OCI-LY1 (cell line): ENCODE results near the gene ALX1.

Source experiments
- H2AFZ ChIP-seq: fragments of 200-600 bp; sonication (generic), shearing (Covaris generic); 2 replicates; pipeline ENCODE4 v1.6.0; 2014; ENCODE audit warnings: antibody characterized with exemption, mild to moderate bottlenecking, low read length
- H3F3A ChIP-seq: fragments of 200-600 bp; sonication (generic), shearing (Covaris generic); 2 replicates; pipeline ENCODE4 v1.6.0; 2014; ENCODE audit warnings: mild to moderate bottlenecking, antibody characterized with exemption, low read length, moderate library complexity; ENCODE audit not compliant: insufficient read depth
- H3K27ac ChIP-seq: fragments of 200-600 bp; sonication (generic); 2 replicates; pipeline ENCODE4 v1.5.1; 2014; ENCODE audit warnings: low read length, mixed run types, mild to moderate bottlenecking, low read depth; ENCODE audit not compliant: poor library complexity, severe bottlenecking
- H3K27me3 ChIP-seq: fragments of 200-600 bp; sonication (generic); 2 replicates; pipeline ENCODE4 v1.6.0; 2014; ENCODE audit warnings: antibody characterized with exemption, mild to moderate bottlenecking, low read length, moderate library complexity; ENCODE audit not compliant: insufficient read depth
- H3K36me3 ChIP-seq: fragments of 200-600 bp; sonication (generic); 2 replicates; pipeline ENCODE4 v1.6.1; 2014; ENCODE audit warnings: mild to moderate bottlenecking, antibody characterized with exemption, low read length, moderate library complexity, mixed read lengths; ENCODE audit not compliant: insufficient read depth
- H3K4me1 ChIP-seq: fragments of 200-600 bp; sonication (generic); 2 replicates; pipeline ENCODE4 v1.5.1; 2014; ENCODE audit warnings: mild to moderate bottlenecking, low read length, moderate library complexity; ENCODE audit not compliant: insufficient read depth, severe bottlenecking
- H3K4me2 ChIP-seq: fragments of 200-600 bp; sonication (generic), shearing (Covaris generic); 2 replicates; pipeline ENCODE4 v1.6.1; 2014; ENCODE audit warnings: low read length
- H3K4me3 ChIP-seq: fragments of 200-600 bp; sonication (generic); 2 replicates; pipeline ENCODE4 v1.5.1; 2014; ENCODE audit warnings: low read length, low read depth, mild to moderate bottlenecking, mixed read lengths; ENCODE audit not compliant: poor library complexity, severe bottlenecking
- H3K79me2 ChIP-seq: fragments of 200-600 bp; shearing (Covaris generic); 2 replicates; pipeline ENCODE4 v1.6.1; 2016; ENCODE audit warnings: mixed run types, low read length, mixed read lengths; ENCODE audit not compliant: insufficient read depth
- H3K9ac ChIP-seq: fragments of 200-600 bp; sonication (generic), shearing (Covaris generic); 2 replicates; pipeline ENCODE4 v1.6.1; 2014; ENCODE audit warnings: mild to moderate bottlenecking, low read length, mixed read lengths
- H3K9me2 ChIP-seq: fragments of 200-600 bp; sonication (generic), shearing (Covaris generic); 2 replicates; pipeline ENCODE4 v1.6.1; 2014; ENCODE audit warnings: low read depth, mild to moderate bottlenecking, low read length, mixed read lengths
- H3K9me3 ChIP-seq: fragments of 200-600 bp; shearing (Covaris generic); 2 replicates; pipeline ENCODE4 v1.6.1; 2014; ENCODE audit warnings: low read length, mixed read lengths
- H4K20me1 ChIP-seq: fragments of 200-600 bp; sonication (generic), shearing (Covaris generic); 2 replicates; pipeline ENCODE4 v1.6.0; 2016; ENCODE audit warnings: mild to moderate bottlenecking, low read length; ENCODE audit not compliant: insufficient read depth
- EZH2 ChIP-seq: fragments of 200-600 bp; sonication (generic), shearing (Covaris generic); IDR thresholded peaks from 2 replicates; pipeline ENCODE4 v1.8.0; 2017; ENCODE audit warnings: borderline replicate concordance, mixed run types, mild to moderate bottlenecking, antibody characterized with exemption, low read length, moderate library complexity, mixed read lengths
- TF ChIP-seq, protein P1 (sequence below): fragments of 200-600 bp; sonication (generic), shearing (Covaris generic); IDR thresholded peaks from 2 replicates; pipeline ENCODE4 v1.5.1; 2017; ENCODE audit warnings: mild to moderate bottlenecking, antibody characterized with exemption, low read length, moderate library complexity, mixed read lengths

The ALX1 gene

DNA sequence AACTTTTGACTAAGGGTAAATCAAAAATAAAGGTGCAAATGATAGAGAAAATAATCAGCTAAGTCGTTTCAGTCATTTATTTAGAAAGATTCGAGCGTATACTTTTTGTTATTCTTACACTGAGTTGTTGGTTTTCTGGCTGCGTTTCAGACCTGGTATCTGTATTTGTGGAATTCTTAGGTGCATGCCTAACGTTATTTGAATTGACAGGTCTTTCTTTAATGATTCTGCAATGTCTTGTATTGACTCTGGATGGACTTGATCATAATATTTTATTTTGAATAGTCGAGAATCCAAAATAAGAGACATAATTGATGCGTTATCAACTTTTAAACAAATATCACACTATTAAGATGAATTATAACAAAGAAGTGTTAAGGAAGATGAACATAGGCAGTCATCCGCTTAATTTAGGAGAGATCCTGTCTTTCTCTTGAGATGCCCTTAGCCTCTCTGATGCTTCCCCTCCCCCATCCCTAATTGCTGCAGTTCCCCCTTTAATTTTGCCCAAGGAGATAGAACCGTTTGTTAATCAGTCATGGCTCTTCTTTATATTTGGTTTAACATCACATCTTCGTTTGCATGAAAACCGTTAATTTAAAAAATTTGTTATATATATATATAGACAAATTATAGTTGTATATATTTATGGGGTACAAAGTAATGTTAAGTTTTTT is 1.8 kb downstream of the ALX1 start:
- TF ChIP-seq, protein P1, sequence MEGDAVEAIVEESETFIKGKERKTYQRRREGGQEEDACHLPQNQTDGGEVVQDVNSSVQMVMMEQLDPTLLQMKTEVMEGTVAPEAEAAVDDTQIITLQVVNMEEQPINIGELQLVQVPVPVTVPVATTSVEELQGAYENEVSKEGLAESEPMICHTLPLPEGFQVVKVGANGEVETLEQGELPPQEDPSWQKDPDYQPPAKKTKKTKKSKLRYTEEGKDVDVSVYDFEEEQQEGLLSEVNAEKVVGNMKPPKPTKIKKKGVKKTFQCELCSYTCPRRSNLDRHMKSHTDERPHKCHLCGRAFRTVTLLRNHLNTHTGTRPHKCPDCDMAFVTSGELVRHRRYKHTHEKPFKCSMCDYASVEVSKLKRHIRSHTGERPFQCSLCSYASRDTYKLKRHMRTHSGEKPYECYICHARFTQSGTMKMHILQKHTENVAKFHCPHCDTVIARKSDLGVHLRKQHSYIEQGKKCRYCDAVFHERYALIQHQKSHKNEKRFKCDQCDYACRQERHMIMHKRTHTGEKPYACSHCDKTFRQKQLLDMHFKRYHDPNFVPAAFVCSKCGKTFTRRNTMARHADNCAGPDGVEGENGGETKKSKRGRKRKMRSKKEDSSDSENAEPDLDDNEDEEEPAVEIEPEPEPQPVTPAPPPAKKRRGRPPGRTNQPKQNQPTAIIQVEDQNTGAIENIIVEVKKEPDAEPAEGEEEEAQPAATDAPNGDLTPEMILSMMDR, result no peak
- TF ChIP-seq EZH2, result no peak
- no peak overlapping the region for H3K4me3 ChIP-seq
- no peaks in the 10 kb centered on the region; the same call in none of the 2 replicates for H3K27me3 ChIP-seq
- H3K4me2 ChIP-seq, result no peak overlapping the region
- no peaks in the 10 kb centered on the region for H3K36me3 ChIP-seq
- no peaks in the 10 kb centered on the region for H3K79me2 ChIP-seq
- no peaks in the 10 kb centered on the region for H3K9me2 ChIP-seq
- H3K27ac ChIP-seq, result no peak overlapping the region
- no peaks in the 10 kb centered on the region for H4K20me1 ChIP-seq
- no peak overlapping the region for H2AFZ ChIP-seq
- no peak overlapping the region for H3K9ac ChIP-seq
- H3K4me1 ChIP-seq, result no peaks in the 10 kb centered on the region
- no peaks in the 10 kb centered on the region for H3F3A ChIP-seq
- no peaks in the 10 kb centered on the region for H3K9me3 ChIP-seq

DNA sequence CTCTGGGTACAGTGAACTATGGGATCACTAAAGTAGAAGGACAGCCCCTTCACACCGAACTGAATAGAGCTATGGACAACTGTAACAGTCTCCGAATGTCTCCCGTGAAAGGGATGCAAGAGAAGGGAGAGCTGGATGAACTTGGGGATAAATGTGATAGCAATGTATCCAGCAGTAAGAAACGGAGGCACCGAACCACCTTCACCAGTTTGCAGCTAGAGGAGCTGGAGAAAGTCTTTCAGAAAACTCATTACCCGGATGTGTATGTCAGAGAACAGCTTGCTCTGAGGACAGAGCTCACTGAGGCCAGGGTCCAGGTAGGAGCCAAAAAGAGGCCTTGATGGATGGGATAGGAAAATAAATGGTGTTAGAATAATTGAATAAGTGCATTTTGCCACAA is 3.5 kb downstream of the ALX1 start:
- no peaks in the 10 kb centered on the region for H4K20me1 ChIP-seq
- TF ChIP-seq, protein P1, result no peak
- TF ChIP-seq EZH2, result no peak
- H3K36me3 ChIP-seq, result no peaks in the 10 kb centered on the region
- no peaks in the 10 kb centered on the region; the same call in 1 of the 2 replicates for H3K27me3 ChIP-seq
- H3K4me1 ChIP-seq, result no peaks in the 10 kb centered on the region
- H3K79me2 ChIP-seq, result no peaks in the 10 kb centered on the region
- no peaks in the 10 kb centered on the region for H3K9me3 ChIP-seq
- no peak overlapping the region for H3K9ac ChIP-seq
- H3K4me2 ChIP-seq, result no peak overlapping the region
- H3F3A ChIP-seq, result no peaks in the 10 kb centered on the region
- H2AFZ ChIP-seq, result no peak overlapping the region
- H3K4me3 ChIP-seq, result no peak overlapping the region
- H3K9me2 ChIP-seq, result no peaks in the 10 kb centered on the region
- H3K27ac ChIP-seq, result no peak overlapping the region

GRCh38 chr12:85296362-85296761 is 16.3 kb downstream of the ALX1 start:
- no peaks in the 10 kb centered on the region for H3K9me2 ChIP-seq

More at GRCh38 chr12:85296362-85296761, 16.3 kb downstream of the ALX1 start:
- no peak overlapping the region for H3K9ac ChIP-seq
- H3K4me3 ChIP-seq, result no peak overlapping the region
- TF ChIP-seq EZH2, result no peak
- TF ChIP-seq, protein P1, result no peak
- no peaks in the 10 kb centered on the region for H3K27me3 ChIP-seq
- no peaks in the 10 kb centered on the region for H3K9me3 ChIP-seq
- no peaks in the 10 kb centered on the region for H3K79me2 ChIP-seq
- no peaks in the 10 kb centered on the region for H3F3A ChIP-seq
- H3K4me1 ChIP-seq, result no peaks in the 10 kb centered on the region
- no peaks in the 10 kb centered on the region for H4K20me1 ChIP-seq
- H2AFZ ChIP-seq, result no peak overlapping the region
- H3K36me3 ChIP-seq, result no peaks in the 10 kb centered on the region
- no peak overlapping the region for H3K27ac ChIP-seq
- H3K4me2 ChIP-seq, result no peak overlapping the region
